DOHH2 (cell line): ENCODE data around the gene CTNNBIP1.

Source experiments
- H3F3A ChIP-seq: fragments of 200-600 bp; sonication (generic), shearing (Covaris generic); 2 replicates; pipeline ENCODE4 v1.6.0; 2016; ENCODE audit warnings: antibody characterized with exemption, mild to moderate bottlenecking; ENCODE audit not compliant: control insufficient read depth, insufficient read depth
- H3K27ac ChIP-seq: fragments of 200-600 bp; sonication (generic); 2 replicates; pipeline ENCODE4 v1.5.1; 2014; ENCODE audit warnings: low read depth, mild to moderate bottlenecking, low read length, moderate library complexity
- H3K27me3 ChIP-seq: fragments of 200-600 bp; sonication (generic); 2 replicates; pipeline ENCODE4 v1.6.1; 2014; ENCODE audit warnings: mild to moderate bottlenecking, low read length, mixed read lengths; ENCODE audit not compliant: control insufficient read depth
- H3K36me3 ChIP-seq: fragments of 200-600 bp; sonication (generic); 2 replicates; pipeline ENCODE4 v1.6.1; 2014; ENCODE audit warnings: mild to moderate bottlenecking, low read length, moderate library complexity, mixed read lengths; ENCODE audit not compliant: control insufficient read depth
- H3K4me1 ChIP-seq: fragments of 200-600 bp; sonication (generic); 2 replicates; pipeline ENCODE4 v1.6.1; 2014; ENCODE audit warnings: mild to moderate bottlenecking, low read length, mixed read lengths; ENCODE audit not compliant: control insufficient read depth
- H3K4me2 ChIP-seq: fragments of 200-600 bp; sonication (generic); 2 replicates; pipeline ENCODE4 v1.6.0; 2014; ENCODE audit warnings: mild to moderate bottlenecking, low read length, moderate library complexity
- H3K4me3 ChIP-seq: fragments of 200-600 bp; sonication (generic); 2 replicates; pipeline ENCODE4 v1.5.1; 2014; ENCODE audit warnings: mild to moderate bottlenecking, low read length, mixed read lengths
- H3K79me2 ChIP-seq: fragments of 200-600 bp; sonication (generic); 2 replicates; pipeline ENCODE4 v1.6.1; 2014; ENCODE audit warnings: mild to moderate bottlenecking, low read length, mixed read lengths; ENCODE audit not compliant: control insufficient read depth
- H3K9me2 ChIP-seq: fragments of 200-600 bp; sonication (generic); replicated peaks from 2 replicates; pipeline ENCODE4 v1.6.1; 2014; ENCODE audit warnings: mild to moderate bottlenecking, low read length, mixed read lengths; ENCODE audit not compliant: control insufficient read depth
- H3K9me3 ChIP-seq: fragments of 200-600 bp; sonication (generic); 2 replicates; pipeline ENCODE4 v1.6.1; 2014; ENCODE audit warnings: antibody characterized with exemption, low read length, mixed read lengths; ENCODE audit not compliant: control insufficient read depth, insufficient read depth
- H4K20me1 ChIP-seq: fragments of 200-600 bp; sonication (generic); 2 replicates; pipeline ENCODE4 v1.6.0; 2014; ENCODE audit warnings: low read depth, mild to moderate bottlenecking, antibody characterized with exemption, low read length, moderate library complexity; ENCODE audit not compliant: control insufficient read depth, insufficient read depth
- CTCF ChIP-seq: fragments of 200-600 bp; sonication (generic); IDR thresholded peaks from one replicate; pipeline ENCODE4 v1.5.1; 2014; ENCODE audit warnings: antibody characterized with exemption, mild to moderate bottlenecking, low read depth, low read length; ENCODE audit not compliant: poor library complexity, severe bottlenecking
- EZH2phosphoT487 ChIP-seq: fragments of 200-600 bp; sonication (generic); IDR thresholded peaks from 2 replicates; pipeline ENCODE4 v1.6.1; 2017; ENCODE audit warnings: borderline replicate concordance, mild to moderate bottlenecking, antibody characterized with exemption, low read length, moderate library complexity, mixed read lengths

The CTNNBIP1 gene

DNA sequence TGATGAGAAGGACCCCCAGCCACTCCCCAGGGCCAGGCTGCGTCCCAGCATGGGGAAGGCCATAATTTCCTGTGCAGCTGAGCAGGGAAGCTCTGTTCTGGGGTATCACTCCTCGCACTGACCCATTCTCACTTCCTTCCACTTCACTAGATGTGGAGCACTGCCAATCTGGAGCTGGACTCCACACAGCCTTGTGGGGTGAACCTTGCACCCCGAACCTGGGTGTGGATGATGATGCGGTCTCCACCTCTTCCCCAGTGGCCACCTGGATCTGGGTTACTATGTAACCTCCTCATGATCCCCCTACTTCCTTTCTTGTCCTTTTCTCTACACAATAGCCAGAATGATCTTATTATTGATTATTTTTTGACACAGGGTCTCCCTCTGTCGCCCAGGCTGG lies 36.7 kb downstream of the CTNNBIP1 start:
- Histone ChIP-seq H3K36me3 (no peaks in the 10 kb centered on the region), H3F3A (0 out of 2 replicates have a peak, but pooled peaks cover 4% of the 10 kb centered on the region), H3K4me2 (no peak overlapping the region), H4K20me1 (no peaks in the 10 kb centered on the region), H3K9me3 (no peaks in the 10 kb centered on the region), H3K79me2 (no peaks in the 10 kb centered on the region), H3K4me3 (no peak overlapping the region), H3K9me2 (no peaks in the 10 kb centered on the region), H3K27ac (no peak overlapping the region), H3K27me3 (no peaks in the 10 kb centered on the region), H3K4me1 (peaks cover 53% of the 10 kb centered on the region)
- TF ChIP-seq CTCF (no peak), EZH2phosphoT487 (no peak)

GRCh38 chr1:9872430-9873165 lies 37.5 kb downstream of the CTNNBIP1 start:
- Histone ChIP-seq H3K36me3 (no peaks in the 10 kb centered on the region), H3K27ac (no peak overlapping the region), H3K9me3 (no peaks in the 10 kb centered on the region), H4K20me1 (no peaks in the 10 kb centered on the region), H3K4me3 (no peak overlapping the region), H3F3A (0 out of 2 replicates have a peak, but pooled peaks cover 4% of the 10 kb centered on the region), H3K9me2 (no peaks in the 10 kb centered on the region), H3K4me2 (no peak overlapping the region), H3K27me3 (no peaks in the 10 kb centered on the region), H3K4me1 (peaks cover 54% of the 10 kb centered on the region), H3K79me2 (no peaks in the 10 kb centered on the region)
- TF ChIP-seq CTCF (no peak), EZH2phosphoT487 (no peak)

DNA sequence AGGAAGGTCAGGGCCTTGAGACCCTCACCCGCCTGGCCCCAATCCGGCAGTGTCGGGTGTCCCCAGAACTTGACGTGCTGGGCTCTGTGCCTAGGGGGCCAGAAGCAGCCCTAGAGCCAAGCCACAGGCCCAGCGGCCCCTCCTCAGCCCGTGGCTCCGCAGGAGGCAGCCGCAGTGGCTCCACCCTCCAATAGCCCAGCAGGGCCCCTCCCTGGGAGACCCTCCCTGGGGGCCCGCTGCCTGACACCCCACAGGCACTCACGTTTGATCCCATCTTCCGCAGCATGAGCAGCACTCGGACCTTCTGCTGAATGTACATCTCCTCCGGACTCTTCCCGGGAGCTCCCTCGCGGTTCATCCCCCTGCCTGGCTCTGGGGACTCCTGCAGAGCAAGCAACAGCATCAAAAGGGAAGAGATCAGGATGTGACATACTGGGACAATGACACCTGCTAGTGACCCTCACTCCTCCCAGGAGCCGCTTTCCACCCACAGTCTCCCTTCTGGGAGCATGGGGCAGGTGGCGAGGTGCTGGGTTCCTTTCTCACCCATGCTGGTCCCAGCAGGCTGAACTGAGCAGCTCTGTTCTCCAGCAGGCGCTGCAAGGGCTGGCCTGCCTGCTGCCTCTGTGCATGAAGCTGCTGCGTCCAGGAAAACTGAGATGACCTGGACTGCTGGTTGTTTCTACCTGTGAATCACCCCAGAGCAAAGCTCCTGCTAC lies 38.2 kb downstream of the CTNNBIP1 start:
- Histone ChIP-seq H3K27me3 (no peaks in the 10 kb centered on the region), H3F3A (no peaks in the 10 kb centered on the region), H3K36me3 (no peaks in the 10 kb centered on the region), H3K4me3 (no peak overlapping the region), H3K9me3 (no peaks in the 10 kb centered on the region), H3K27ac (no peak overlapping the region), H3K79me2 (no peaks in the 10 kb centered on the region), H3K4me1 (peaks cover 54% of the 10 kb centered on the region), H4K20me1 (no peaks in the 10 kb centered on the region), H3K9me2 (no peaks in the 10 kb centered on the region), H3K4me2 (no peak overlapping the region; the same call in 1 of the 2 replicates)
- TF ChIP-seq CTCF = no peak
- TF ChIP-seq EZH2phosphoT487 = no peak
